NCI-H1092 treated with DMSO at 0.1 percent for 48 hours (cell line): Measurements from ENCODE around the gene PCYT1A.
"Not testable (repeated sequence)": the region's sequence is repeated elsewhere in the genome, so short reads cannot be mapped to it uniquely, and the experiment has no call there.

Experiments used
- DNase-seq: peaks from one replicate; lab custom pipeline; 2025; lab: John Stamatoyannopoulos, UW

Gene PCYT1A

DNA sequence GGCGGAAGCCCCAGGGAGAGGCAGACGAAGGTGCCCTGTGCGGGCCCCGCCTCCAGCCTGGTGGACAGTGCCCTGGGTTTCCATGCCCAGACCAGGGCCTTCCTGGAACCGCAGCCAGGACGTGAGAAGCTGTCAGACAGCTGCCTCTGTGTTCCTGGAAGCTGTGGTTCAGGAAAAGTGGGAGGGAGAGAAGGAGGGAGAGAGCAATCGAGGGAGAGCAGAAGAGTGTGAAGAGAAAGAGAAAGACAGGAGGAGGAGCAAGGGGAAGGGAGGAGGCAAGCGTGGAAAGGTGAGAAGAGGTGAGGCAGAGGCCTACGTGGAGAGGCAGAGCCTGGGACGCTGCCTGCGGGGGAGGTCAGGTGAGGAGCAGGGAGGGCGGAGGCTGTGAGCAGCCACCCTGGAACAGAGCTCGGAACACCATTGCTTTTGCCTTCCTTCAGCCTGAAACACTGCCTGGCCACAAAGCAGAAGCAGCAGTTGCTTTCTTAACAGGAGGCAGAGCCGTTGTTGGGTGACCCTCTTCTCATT lies 94.9 kb downstream of the PCYT1A start:
- DNase-seq, result no peak

DNA sequence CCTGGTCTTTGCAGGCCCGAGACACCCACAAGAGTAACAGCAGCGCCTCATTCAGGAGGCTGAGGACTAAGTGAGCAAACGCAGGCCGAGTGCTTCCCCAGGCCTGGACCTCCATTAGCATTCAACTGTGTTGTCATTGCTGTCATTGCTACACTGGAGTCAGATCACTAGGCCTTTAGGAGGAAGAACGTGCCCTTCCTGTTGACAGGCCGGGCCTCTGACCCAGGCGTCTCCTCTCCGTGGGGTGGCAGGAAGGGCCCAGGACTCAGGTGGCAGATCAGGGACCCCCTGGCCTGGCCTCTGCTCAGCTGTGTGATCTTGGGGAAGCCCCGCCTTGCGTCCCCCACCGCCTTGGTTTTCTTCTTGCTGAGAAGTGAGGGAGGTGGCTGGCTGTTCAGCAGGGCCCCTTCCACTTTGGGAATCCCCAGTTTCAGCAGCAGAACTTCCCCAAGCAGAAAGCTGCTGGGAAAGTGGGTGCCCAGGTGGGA lies 95.4 kb downstream of the PCYT1A start:
- no peak for DNase-seq

DNA sequence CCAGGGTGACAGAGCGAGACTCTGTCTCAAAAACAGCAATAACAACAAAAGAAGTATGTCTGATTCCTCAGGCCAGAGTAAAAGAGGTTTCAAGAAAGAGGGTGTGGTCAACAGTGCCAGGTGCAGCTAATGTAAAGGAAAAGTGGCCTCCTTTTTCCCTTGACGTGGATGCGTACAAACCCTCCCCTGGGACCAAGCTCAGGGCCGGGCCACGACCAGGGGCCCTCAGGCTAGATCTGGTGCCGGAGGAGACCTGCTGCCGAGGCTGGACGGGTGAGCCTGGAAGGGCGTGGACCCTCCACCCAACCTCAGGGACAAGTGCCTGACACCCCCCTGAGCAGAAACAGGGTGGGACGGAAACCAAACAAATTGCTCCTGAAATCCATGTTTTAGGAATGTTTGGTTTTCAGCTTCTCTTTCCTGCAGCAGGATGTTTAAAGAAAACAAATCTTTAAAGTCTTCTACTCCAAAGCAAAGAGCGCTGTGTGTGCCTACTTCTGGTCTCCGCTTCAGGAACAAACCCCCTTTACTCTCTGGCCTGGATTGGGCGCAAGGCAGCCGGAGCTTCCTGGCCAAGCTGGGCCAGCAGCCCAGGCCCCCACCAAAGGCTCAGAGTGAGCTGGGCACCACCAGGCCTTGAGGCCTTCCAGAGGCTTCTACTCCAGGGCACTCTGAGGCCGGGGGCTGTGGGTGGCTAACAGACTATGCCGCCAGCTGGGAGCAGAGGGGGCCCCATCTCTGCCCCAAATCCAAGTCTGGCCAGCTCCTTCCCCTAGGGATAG lies 97.8 kb downstream of the PCYT1A start:
- no peak for DNase-seq

DNA sequence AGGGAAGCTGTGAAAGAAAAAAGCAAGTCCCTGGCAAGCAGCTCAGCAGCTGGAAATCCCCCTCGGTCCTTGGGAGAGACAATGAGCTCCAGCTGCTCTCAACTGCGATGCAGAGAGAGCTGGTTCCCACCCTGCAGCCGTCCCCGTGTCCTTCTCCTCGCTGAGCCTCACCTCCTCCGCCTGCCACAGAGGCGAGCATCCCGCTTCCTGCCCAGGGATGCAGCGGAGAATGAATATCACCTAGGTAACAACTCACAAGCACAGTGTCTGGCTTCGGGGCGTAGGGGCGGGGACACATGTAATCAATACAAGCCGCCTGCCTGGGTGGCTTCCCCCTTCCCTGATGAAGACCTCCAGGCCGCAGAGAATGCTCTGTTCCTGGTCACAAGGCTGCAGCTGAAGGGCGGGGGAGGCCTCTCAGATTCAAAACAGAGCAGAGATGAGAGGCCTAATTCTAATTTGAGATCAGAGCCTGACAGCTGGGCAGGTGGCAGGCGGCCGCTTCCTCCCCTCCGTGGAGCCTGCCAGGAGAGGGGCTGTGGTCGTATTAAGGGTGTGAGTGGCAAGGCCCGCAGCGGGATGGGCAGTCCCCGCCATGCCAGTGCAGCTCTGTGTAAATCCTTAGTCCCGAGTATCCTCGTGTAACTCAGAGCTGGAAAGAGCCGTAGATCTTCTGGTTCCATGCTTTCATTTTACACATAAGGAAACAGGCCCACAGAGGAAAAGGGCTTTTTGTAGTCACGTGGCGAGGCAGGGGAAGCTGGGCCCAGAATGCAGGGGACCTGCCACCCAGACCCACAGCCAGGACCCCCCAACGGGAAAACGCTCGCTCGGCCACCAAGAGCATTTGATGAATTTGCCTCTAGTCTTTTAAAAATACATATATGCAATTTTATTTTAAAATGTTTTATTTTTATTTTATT lies 100.6 kb downstream of the PCYT1A start:
- DNase-seq, result peak; percentile 85

DNA sequence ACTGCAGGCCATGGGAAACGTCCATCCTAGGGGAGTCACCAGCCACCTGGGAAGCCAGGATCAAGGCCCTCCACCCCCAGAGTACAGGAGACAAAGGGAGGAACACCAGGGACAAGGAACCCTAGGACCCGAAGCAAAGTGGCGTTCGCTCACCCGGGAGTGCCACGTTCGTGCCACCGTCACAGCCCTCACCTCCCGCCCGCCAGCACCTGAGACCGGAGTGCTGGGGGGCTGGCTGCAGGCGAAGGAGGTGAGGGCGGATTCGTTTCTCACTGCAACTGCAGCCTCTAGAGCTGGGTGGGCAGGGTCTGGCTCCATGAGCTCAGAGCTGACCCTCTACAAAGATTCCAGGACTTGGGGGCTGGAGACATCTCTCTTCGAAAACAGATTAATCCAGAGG lies 102.6 kb downstream of the PCYT1A start:
- DNase-seq, result no peak

DNA sequence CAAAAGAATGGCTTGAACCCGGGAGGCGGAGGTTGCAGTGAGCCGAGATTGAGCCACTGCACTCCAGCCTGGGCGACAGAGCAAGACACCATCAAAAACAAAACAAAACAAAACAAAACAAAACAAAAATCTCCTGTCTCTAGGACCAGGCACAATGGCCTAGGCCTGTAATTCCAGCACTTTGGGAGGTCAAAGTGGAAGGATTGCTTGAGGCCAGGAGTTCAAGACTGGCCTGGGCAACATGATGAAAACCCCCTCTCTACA lies 103.4 kb downstream of the PCYT1A start:
- not testable (repeated sequence) for DNase-seq

DNA sequence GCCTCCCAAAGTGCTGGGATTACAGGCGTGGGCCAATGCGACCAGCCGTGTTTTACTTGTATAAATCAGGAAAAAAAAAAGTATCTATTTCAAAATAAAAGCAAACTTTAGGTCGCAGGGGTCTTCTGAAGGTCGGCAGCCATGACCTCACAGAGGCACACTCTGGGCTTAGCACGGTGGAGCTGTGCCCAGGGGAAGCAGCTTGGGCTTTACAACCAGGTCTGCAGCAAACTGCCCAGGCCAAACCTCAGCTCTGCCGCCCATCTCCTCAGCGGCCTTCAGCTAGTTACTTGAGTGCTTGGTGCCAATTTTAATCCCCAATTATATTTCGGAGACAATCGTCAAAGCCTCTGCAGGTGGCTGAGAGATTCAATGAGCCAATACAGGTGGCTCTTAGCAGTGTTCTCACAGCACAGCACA lies 106.4 kb downstream of the PCYT1A start:
- peak; percentile 26 for DNase-seq

DNA sequence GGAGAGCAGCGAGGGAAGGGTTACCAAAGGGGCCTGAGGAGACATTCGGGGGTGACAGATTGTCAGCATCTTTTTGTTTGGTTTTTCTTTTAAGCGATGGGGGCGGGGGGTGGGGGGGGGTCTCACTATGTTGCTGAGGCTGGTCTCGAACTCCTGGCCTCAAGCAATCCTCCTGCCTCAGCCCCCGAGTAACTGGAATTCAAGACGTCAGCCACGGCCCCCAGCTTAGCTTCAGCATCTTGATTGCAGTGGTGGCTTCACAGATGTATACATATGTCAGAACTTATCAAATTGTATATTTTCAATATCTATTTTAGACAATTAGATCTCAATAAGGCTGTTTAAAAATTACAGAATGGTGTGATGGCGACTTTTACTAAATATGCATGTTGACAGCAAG lies 107.2 kb downstream of the PCYT1A start:
- no peak for DNase-seq
